ENCODE measurements around the gene PLXND1.
A peak's percentile ranks its signal among the peaks of the same experiment; 100 is the strongest.
"Not testable (repeated sequence)": the region's sequence is repeated elsewhere in the genome, so short reads cannot be mapped to it uniquely, and the experiment has no call there.

The PLXND1 gene, protein sequence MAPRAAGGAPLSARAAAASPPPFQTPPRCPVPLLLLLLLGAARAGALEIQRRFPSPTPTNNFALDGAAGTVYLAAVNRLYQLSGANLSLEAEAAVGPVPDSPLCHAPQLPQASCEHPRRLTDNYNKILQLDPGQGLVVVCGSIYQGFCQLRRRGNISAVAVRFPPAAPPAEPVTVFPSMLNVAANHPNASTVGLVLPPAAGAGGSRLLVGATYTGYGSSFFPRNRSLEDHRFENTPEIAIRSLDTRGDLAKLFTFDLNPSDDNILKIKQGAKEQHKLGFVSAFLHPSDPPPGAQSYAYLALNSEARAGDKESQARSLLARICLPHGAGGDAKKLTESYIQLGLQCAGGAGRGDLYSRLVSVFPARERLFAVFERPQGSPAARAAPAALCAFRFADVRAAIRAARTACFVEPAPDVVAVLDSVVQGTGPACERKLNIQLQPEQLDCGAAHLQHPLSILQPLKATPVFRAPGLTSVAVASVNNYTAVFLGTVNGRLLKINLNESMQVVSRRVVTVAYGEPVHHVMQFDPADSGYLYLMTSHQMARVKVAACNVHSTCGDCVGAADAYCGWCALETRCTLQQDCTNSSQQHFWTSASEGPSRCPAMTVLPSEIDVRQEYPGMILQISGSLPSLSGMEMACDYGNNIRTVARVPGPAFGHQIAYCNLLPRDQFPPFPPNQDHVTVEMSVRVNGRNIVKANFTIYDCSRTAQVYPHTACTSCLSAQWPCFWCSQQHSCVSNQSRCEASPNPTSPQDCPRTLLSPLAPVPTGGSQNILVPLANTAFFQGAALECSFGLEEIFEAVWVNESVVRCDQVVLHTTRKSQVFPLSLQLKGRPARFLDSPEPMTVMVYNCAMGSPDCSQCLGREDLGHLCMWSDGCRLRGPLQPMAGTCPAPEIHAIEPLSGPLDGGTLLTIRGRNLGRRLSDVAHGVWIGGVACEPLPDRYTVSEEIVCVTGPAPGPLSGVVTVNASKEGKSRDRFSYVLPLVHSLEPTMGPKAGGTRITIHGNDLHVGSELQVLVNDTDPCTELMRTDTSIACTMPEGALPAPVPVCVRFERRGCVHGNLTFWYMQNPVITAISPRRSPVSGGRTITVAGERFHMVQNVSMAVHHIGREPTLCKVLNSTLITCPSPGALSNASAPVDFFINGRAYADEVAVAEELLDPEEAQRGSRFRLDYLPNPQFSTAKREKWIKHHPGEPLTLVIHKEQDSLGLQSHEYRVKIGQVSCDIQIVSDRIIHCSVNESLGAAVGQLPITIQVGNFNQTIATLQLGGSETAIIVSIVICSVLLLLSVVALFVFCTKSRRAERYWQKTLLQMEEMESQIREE (N-terminal part only)

DNA sequence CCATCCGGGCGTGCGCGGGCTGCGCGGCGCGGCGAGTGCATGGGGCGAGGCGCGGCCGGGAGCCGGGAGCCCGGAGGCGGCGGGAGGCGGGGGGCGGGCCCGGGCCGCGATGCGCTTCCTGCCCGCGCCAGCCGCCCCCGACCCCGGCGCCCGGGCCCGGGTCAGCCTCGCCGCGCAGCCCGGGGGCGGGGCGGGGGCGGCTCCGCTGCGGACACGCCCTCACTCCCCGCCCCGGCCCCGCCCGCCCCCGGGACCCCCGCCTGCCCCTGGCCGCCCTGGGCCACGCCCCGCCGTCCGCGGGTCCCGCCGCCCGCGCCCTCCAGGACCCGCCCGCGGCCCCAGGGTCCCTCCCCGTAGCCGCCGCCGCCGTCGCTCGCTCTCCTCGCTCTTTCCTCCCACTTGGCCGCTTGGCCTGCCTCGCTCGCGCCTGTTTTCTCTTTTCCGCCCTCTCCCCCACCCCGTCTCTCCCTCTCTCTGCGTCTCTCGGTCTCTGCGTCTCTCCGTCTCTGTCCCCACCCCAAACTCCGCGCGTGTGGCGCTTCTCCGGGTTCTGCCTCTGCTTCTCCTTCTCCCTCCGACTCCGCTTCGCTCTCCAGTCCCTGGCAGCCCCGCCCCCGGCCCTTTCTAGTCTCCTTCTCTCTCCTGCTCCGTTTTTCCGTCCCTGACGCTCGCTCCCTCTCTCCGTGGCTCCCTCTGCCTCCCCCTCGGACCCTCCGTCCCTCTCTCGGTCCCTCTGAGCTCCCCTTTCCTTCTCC, at the start of gene PLXND1:
TSS of gene PLXND1 (minus strand) at position 41 of the 755 bp plus-strand sequence. CDS start at position 4, 37 bp downstream.
- peak; percentile 56 for DNase-seq

DNA sequence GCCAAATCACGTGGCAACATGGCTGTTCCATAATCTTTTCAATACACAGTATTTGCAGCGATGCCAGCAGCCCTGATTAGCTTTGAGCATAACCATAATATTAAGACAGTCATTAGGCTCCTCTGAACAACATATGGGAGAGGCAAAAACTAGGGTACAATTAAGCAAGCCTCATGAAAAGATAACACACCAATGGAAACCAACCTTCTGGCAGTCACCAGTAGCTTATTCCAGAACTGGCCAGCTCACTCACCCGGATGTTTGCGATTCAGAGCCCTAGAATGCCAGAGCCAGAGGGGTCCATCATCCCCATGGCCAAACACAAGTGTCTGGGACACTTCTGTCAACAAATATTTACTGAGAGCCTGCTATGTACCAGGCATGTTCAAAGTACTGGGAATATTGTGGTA, 48.8 kb upstream of the PLXND1 start:
- no peak for DNase-seq

DNA sequence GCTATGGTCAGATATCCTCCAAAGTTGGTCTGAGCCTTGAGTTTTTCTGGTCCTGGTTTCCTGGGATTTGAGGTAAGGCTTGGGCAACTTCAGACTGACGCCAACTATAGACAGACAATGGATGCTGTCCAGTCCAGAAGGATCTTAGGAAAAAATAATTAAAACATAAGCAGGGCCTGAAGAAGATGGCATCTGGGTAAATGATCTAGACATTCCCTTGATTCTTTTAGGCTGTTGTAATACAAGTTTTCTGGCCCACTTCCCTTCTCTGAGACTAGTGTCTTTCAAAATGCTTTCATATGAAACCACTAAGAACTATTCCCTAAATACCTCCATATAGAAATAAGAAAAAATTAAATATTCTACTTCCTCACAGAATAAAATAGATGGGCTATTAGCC, 47.7 kb upstream of the PLXND1 start:
- no peak for DNase-seq

DNA sequence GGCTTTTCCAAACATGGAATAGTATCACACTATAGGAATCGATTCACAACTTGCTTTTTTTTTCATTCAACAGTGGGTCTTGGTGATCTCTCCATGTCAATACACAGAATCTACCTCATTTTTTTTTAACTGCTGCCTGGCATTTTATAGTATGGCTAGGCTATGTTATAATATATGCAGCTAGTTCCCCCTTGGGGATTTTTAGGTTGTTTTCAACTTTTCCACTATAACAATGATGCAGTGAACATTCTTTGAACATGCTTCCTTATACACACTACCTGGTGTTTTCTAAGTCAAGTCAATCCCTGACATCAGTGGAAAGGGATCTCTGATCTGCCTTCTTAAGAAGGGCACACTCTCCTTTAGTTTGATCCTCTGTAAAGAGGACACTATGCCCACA, 46.5 kb upstream of the PLXND1 start:
- no peak for DNase-seq

DNA sequence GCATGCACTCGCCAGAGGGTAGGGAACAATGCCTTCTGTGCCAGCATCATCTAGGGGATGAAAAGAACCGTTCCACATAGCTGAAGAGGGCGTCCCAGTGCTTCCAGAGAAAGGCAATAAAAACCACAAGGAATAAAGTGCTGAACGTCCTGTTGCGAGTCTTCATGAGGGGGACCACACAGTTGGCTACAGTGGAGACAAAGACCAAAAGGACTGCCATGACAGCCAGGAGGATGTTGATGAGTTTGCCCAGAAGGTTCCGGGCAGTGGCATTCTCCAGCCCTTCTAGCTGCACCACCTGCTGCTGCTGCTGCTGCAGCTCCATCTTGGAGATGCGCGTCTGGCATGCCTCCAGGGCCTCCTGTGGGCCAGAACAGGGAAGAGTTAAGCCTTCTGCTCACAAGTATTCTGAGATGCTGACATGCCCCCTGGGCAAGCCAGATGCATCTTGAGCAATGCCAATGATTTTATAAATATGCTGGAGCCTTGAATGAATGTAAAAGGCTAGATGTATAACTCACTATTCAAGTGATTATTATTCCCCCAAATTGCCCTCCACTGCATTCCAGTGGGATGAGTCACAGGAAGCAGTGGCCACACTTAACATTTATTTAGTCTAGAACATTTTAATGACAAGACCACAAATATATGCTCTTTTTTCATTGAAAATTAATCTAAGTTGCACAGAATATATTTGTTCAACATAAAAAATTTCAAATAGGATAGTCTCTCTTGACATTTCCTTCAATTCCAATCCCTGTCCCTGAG, 45.1 kb upstream of the PLXND1 start:
- DNase-seq = no peak

DNA sequence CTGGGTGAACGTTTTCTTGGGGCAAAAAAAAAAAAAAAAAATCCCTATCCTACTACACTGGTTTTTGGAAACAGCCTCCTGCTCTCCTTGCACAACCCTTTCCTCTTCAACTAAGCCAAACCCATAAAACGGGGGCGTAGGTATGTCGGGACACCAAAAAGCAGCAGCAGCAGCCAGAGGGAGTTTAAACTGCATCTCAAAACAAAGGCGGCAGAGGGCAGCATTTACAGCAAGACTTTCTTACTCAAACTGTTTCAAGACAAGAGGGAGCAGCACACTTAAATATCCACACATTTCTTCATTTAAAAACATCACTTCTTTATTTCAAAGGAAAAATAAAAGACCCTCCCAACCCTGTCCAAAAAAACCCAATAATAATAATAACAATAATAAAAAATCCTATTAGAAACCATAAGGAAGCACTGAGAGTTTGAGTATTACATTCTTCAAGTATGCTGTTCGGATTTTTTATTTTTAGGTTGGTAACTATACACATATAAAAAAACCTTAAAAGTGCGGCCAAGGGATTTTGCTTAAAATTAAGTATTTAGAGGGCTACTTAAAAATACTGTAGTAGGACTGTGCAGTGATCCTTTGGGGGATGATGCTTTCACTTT, 43.9 kb upstream of the PLXND1 start:
- DNase-seq = no peak

DNA sequence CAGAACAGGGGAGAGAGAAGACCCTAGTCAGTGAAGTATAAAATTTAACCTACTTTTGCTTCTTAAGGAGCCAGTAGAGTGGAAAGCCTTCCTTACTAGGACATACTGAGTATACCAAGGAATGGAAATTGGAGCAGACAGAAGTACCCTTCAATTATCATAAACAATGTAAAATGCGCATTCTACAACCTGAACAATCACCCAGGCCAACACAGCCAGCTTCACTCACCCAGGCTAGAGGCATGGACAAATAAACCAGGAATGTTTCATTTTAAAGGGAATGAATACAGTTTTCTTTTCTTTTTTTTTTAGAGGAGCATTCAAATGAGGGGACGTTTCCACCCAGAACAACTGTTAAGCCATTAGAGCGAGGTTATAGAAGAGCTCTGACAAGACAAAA, 41.9 kb upstream of the PLXND1 start:
- DNase-seq = no peak

DNA sequence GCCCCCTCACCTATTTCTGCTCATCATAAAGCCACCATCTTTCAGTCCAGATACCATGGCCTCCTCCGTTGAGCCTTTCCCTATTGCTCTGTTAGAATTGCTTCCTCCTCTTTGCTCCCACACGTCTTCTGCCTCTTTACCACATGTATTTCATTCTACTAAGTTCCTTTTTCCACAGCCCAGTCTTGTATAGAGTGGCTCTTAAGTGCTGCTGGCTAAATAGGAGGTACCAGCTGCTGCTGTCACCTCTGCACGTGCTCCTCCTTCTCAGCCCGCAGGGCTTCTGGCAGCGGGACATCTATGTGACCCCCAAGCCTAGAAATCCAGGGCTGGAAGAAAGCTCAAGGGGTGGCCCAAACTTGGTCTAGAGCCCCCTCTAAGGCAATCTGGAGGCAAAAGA, 38.8 kb upstream of the PLXND1 start:
- DNase-seq = no peak

DNA sequence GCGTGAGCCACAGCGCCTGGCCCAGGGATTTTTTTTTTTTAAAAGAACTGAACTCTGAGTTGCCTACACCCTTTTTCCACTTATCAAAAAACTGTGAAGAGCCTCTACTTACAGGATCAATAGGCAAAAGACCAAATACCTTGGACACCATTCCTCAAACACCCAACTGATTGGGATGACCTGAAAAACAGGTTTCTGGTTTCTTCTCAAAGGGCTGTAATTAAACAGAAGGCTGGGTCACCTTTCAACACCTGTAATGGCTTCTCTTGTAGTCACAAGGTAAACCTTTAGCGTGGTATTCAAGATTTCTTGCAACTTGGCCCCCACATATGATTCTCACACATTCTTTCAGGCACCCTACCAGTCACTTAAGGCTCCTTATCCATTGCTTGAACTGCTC, 38.4 kb upstream of the PLXND1 start:
- no peak for DNase-seq

DNA sequence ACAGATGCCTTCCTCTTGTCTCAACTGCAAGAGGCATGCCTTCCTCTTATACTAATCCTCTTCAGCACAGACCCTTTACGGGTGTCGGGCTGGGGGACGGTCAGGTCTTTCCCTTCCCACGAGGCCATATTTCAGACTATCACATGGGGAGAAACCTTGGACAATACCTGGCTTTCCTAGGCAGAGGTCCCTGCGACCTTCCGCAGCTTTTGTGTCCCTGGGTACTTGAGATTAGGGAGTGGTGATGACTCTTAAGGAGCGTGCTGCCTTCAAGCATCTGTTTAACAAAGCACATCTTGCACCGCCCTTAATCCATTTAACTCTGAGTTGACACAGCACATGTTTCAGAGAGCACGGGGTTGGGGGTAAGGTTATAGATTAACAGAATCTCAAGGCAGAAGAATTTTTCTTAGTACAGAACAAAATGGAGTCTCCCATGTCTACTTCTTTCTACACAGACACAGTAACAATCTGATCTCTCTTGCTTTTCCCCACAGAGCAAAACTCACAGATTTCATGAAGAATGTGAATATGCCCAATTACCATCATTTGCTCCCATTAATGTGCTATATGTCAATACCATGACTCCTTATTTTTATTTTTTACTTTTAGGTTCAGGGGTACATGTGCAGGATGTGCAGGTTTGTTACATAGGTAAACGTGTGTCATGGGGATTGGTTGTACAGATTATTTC, 35.2 kb upstream of the PLXND1 start:
- not testable (repeated sequence) for DNase-seq

DNA sequence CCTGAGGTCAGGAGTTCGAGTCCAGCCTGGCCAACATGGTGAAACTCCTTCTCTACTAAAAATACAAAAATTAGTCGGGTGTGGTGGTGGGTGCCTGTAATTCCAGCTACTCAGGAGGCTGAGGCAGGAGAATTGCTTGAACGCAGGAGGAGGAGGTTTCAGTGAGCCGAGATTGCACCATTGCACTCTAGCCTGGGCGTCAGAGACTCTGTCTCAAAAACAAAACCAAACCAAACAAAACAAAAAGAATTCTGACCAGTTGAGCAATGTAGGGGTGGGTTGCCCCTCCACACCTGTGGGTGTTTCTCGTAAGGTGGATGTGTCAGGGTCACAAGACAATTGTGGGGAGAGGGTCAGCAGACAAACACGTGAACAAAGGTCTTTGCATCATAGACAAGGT, 34.5 kb upstream of the PLXND1 start:
- not testable (repeated sequence) for DNase-seq

DNA sequence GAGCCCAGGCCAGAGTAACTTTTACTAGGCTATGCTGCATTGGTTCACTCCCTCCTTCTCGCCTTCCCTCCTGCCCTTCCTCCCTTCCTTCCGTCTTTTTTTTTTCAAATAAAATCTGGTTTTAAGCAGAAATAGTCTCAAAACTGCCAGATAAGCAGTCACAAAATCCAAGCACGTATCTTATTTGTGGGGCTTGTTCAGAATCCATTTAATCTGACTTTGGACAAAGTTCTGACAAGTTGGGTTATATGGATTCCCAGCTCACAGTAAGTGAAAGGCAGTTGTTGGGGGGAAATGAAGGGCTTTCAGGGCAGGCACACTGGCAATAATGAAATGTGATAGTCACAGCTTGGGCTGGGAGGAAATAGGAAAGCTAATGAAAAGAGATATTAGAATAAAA, 32.0 kb upstream of the PLXND1 start:
- DNase-seq = no peak

DNA sequence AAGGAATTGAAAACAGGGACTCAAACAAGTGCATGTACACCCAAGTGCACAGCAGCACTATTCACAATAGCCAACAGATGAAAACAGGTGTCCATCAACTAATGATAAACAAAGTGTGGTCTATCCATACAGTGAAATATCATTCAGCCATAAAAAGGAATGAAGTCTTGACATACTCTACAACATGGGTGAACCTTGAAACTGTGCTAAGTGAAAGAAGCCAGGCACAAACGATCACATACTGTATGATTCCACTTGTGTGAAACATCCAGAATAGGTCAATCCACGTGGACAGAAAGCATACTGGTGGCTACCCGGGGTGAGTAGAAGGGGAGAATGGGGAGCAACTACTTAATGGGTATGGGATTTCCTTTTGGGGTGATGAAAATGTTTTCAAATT, 29.6 kb upstream of the PLXND1 start:
- DNase-seq = no peak

DNA sequence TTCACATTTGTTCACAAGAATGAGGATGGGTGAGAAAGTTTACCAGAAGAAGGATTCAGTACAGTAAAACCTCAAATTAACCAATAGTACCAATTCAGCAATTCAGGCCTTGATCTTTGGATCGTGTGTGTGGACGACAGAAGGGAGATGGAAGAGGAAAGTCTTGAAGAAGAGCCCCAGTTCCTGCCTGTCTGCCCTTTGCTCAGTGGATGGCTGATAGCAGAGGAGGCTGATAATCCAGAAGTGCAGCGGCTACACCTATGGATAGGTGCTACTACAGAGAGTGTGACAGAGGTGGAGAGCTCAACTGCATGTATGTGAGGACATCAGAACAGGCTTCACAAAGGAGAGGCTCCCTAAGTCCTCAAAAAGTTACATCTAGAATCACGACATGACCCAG, 29.2 kb upstream of the PLXND1 start:
- DNase-seq = no peak

DNA sequence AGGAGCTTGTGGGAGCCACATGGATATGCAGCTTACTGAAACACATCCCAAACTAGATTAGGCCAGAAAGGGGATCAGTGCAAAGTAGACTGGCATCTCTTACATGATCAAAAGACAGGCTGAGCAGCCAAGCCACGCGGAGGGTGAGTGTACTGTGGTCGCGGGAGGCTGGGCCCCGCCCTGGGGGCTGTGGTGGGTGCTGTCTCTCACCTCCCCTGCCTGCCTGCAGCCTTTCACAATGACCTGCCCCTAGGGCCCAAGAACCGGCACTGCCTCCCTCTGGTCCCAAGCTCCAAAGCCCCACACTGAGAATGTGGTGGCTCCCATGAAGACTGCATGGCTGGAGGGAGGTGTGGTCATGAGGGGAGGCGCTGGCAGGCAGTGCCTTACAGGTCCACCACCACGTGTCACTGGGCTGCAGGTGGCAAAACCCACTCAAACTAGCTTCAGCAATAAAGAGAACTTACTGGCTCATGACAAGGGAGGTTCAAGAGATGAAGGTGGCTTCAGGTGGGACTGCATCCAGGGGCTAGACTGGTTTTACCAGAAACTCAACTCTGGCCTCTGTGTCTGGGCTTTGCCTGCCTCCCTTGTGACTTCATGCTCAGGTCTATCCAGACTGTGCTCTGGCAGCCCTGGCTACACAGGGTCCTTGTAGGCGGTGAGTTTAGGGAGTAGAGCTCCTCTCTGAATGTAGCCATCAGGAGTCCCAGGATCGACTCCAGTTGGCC, 27.4 kb upstream of the PLXND1 start:
- DNase-seq = no peak

DNA sequence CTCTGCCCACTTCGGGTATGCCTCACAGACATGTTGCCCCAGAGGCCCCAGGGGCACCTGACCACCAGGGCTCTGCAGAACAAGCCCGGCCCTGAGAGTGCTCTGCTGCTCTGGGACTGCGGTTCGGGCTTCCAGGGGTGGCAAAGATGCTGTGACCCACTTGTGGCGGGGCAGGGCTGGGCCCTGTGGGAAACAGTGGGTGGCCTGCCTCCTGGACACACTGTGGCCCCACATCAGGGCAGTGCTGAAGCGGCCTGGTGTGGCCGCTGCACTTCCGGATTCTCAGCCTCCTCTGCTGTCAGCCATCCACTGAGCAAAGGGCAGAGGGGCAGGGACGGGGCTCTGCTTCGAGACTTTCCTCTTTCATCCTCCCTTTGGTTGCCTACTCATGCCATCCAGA, 26.5 kb upstream of the PLXND1 start:
- DNase-seq = no peak

DNA sequence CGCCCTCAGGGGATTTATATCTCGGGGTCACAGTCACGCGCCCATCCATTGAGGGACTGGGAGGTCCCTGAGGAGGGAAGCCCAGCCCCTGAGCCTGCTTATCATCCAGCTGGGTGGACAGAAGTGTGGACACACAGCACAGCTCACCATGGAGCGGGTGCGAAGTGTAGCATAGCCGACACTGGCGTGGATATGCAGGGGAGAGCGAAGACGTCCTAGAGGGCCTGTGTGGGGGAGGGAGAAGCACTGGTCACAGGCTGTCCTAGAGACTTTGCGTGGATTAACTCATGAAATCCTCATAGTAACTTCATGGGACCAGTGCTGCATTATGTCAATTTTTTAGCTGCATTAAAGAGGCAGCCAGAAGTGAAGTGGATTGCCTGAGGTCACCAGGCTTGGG, 26.1 kb upstream of the PLXND1 start:
- DNase-seq = no peak

DNA sequence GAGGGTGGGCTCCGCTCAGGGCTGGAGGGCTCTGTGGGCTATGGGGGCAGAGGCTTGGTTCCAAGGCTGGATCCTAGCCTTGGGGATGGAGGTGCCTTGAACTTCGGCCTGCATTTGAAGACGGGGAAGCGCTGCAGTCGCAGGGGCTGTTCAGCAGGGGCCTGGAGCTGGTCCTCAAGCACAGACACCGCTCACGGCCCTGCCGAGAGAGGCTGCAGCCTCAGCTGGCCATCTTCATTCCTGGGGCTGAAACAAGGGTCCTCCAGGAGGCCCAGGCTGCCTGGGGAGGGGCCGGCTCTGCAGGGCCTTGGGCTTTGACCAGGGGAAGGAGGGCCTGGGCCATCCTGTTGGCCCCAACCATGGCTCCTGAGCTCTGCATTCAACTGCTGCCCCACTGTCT, 25.6 kb upstream of the PLXND1 start:
- no peak for DNase-seq

DNA sequence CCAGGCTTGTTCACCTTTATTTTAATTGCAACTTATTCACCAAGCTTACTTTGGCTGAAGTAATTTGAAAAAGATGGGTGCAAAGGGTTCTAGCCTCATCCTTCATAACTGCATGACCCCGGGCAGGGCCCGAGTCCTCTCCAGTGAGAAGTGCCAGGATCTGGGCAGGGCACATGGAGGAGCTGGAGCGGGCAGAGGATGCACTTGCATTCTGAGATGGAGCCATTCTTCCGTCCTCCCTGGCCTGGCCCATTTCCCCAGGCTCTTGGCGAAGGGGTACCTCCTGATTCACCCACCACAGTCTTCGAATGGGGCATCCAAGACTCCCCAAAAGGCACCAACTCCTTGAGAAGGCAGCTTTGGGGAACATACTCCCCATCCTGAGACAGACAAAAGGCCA, 22.5 kb upstream of the PLXND1 start:
- DNase-seq = no peak

DNA sequence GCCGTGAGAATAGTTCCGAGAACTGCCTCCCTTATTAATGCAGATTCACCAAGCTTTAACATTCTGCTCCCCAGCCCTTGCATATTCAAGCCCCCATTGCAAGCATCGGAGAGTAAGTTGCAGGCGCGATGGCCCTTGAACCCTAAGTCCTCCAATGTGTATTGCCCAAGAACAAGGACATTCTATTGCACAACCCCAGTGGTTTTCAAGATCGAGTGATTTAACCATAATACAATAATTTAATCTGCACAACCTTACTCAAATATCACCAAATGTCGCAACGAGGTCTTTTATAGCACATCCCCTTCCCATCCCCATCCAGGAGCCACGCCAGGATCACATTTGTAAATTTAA, 21.7 kb upstream of the PLXND1 start:
- DNase-seq = no peak
